Fibroblast of skin of right quadriceps (primary cell): Measurements from ENCODE around the gene BCL2A1.
"Not testable (repeated sequence)": the region's sequence is repeated elsewhere in the genome, so short reads cannot be mapped to it uniquely, and the experiment has no call there.

Experiments
- DNase-seq: peaks from one replicate; pipeline ENCODE4 v3.0.0-alpha.2; 2013

The BCL2A1 gene

GRCh38 chr15:79970624-79971434 lies at the start of gene BCL2A1:
BCL2A1 (minus strand) TSS chr15:79971196; CDS start chr15:79971119, 77 bp downstream.
- peak; percentile 90 for DNase-seq

- no peak for DNase-seq
Measured at GRCh38 chr15:80020731-80021130, 49.7 kb upstream of the BCL2A1 start.

DNA sequence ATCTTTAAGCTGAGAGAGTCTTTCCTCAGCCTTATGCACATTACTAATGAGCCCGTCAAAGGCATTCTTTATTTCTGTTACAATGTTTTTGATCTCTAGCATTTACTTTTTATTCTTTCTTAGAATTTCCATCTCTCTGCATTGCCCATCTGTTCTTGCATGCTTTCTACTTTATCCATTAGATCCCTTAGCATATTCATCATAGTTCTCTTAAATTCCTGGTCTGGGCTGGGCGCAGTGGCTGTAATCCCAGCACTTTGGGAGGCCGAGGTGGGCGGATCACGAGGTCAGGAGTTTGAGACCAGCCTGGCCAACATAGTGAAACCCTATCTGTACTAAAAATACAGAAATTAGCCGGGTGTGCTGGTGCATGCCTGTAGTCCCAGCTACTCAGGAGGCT lies 49.2 kb upstream of the BCL2A1 start:
- DNase-seq = not testable (repeated sequence)

GRCh38 chr15:80019168-80019745 lies 48.3 kb upstream of the BCL2A1 start:
- no peak for DNase-seq

DNA sequence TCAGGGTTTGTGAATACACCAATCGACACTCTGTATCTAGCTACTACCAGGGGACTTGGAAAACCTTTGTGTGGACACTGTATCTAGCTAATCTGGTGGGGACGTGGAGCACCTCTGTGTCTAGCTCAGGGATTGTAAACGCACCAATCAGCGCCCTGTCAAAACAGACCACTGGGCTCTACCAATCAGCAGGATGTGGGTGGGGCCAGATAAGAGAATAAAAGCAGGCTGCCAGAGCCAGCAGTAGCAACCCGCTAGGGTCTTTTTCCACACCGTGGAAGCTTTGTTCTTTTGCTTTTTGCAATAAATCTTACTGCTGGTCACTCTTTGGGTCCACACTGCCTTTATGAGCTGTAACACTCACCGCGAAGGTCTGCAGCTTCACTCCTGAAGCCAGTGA lies 46.1 kb upstream of the BCL2A1 start:
- not testable (repeated sequence) for DNase-seq

DNA sequence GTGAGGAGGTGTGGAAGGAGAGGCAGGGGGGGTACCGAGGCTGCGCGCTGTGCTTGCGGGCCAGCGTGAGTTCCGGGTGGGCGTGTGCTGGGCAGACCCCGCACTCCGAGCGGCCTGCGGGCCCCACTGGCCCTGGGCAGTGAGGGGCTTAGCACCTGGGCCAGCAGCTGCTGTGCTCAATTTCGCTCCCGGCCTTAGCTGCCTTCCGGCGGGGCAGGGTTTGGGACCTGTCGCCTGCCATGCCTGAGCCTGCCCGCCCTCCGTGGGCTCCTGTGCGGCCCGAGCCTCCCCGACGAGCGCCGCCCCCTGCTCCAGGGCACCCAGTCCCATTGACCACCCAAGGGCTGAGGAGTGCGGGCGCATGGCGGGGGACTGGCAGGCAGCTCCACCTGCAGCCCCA lies 45.5 kb upstream of the BCL2A1 start:
- DNase-seq = not testable (repeated sequence)

- DNase-seq = peak; percentile 10
Measured at GRCh38 chr15:80015156-80015555, 44.2 kb upstream of the BCL2A1 start.

DNA sequence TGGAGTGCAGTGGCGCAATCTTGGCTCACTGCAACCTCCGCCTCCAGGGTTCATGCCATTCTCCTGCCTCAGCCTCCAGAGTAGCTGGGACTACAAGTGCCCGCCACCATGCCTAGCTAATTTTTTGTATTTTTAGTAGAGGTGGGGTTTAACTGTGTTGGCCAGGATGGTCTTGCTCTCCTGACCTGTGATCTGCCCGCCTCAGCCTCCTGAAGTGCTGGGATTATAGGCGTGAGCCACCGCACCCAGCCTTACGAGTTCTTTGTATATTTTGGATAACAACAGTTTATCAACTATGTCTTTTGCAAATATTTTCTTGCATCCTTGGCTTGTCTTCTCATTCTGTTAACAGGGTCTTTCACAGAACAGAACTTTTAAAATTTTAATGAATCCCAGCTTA lies 43.2 kb upstream of the BCL2A1 start:
- DNase-seq = not testable (repeated sequence)

DNA sequence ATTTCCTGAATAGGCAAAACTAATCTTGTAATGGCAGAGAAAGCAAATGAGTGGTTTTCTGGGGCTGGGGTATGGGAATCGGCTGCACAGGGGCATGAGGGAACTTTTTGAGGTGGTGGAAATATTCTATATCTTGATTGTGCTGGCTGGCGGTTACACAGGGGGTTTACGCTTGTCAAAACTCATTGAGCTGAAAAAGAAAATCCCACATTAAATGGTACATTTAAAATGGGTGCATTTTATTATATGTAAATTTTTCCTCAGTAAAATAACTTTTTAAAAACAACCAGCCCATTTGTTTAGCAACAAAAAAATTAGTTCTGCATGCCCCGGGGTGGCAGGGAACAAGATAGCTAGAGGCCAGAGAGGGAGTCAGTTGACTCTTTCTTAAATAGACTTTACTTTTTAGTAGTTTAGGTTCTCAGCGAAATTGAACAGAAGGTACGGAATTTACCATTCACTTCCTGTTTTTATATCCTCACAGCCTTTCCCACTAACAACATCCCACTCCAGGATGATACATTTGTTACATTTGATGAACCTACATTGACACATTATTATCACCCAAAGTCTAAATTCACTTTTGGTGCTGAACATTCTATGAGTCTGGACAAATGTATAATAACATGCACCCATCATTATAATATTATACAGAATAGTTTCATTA lies 41.2 kb upstream of the BCL2A1 start:
- DNase-seq = no peak

- DNase-seq = no peak
Measured at GRCh38 chr15:80011596-80011995, 40.6 kb upstream of the BCL2A1 start.

DNA sequence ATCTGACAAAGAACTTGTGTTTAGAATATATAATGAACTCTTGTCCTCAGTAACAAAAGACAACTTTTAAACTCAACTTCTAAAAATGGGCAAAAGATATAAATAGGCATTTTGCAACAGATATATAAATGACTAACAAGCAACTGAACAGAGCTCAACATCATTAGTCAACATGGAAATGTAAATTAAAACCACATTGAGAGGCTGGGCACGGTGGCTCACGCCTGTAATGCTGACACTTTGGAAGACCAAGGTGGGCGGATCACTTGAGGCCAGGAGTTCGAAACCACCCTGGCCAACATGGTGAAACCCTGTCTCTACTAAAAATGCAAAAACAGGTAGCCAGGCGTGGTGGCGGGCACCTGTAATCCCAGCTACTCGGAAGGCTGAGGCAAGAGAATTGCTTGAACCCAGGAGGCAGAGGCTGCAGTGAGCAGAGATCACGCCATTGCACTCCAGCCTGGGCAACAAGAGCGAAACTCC lies 40.1 kb upstream of the BCL2A1 start:
- DNase-seq = peak; percentile 96

DNA sequence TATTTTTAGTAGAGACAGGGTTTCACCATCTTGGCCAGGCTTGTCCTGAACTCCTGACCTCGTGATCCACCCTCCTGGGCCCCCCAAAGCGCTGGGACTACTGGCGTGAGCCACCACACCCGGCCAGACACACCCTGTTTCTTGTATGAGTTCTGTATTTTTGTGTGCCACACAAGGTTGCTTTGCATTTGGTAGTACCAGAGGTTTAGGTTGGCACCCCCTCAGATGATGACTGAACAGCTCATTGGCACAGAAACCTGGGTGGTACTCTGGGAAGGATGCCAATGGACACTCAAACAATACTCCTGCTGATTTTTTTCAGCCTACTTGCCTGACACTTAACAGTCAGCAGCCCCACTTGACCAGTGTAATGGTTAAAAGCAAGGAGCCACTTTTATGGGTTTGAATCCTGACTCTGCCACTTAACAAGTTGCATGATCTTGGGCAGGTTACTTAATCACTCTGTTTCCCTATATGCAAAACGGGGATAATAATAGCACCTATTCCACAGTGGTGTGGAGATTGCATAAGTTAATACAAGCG lies 39.2 kb upstream of the BCL2A1 start:
- DNase-seq = peak; percentile 32

GRCh38 chr15:80007532-80007931 lies 36.5 kb upstream of the BCL2A1 start:
- DNase-seq = no peak

- DNase-seq = no peak
Measured at GRCh38 chr15:80006946-80007345, 36.0 kb upstream of the BCL2A1 start.

GRCh38 chr15:80003934-80004472 lies 33.0 kb upstream of the BCL2A1 start:
- no peak for DNase-seq

DNA sequence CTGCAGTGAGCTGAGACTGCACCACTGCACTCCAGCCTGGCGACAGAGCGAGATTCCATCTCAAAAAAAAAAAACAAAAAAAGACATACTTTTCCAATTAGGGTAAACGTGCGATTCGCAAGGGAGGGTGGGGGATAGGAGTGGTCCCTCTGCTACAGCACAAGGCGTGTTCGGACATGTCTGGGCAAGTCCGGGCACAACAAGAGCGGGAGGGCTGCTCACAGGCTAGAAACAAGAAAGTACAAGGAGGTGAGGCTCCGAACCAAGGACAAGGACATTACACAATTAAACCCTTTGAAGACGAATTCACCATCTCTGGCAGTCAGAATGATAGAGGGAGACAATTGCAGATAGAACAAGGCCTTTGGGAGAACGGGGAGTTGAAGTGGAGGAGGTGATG lies 32.2 kb upstream of the BCL2A1 start:
- peak; percentile 46 for DNase-seq

DNA sequence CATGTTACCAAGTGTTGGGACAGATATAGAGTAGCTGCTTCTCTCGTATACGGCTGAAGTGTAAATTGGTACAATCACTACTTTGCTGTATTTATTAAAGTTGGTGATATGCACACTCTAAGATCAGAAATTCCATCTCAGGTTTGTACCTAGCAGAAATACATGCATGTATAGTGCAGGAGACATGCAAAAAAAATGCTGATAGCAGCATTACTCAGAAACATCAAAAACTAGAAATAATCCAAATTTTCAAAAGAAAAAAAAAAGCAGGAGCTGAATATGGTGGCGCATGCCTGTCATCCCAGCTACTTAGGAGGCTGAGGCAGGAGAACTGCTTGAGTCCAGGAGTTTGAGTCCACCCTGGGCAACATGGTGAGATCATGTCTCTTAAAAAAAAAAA lies 31.3 kb upstream of the BCL2A1 start:
- no peak for DNase-seq

DNA sequence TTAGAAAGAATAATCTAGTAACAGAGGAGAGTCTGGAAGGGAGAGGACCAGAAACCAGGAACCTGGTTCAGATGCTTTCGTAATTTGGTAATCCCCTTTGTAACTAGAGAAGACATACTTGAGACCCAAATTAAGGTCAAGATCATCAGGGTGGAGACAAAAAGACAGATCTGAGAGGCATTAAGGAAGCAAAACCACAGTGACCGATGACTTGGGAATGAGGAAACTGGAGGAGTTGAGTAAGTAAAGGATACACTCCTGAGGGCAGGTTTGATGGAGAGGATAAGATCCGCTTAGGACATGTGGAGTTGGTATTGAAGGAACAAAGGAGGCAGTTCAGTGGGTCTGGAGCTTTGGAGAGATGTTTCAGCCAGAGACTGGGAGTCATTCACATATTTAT lies 23.6 kb upstream of the BCL2A1 start:
- peak; percentile 63 for DNase-seq

- DNase-seq = no peak
Measured at GRCh38 chr15:79991826-79992225, 20.8 kb upstream of the BCL2A1 start.

GRCh38 chr15:79990997-79991334 lies 20.0 kb upstream of the BCL2A1 start:
- no peak for DNase-seq

DNA sequence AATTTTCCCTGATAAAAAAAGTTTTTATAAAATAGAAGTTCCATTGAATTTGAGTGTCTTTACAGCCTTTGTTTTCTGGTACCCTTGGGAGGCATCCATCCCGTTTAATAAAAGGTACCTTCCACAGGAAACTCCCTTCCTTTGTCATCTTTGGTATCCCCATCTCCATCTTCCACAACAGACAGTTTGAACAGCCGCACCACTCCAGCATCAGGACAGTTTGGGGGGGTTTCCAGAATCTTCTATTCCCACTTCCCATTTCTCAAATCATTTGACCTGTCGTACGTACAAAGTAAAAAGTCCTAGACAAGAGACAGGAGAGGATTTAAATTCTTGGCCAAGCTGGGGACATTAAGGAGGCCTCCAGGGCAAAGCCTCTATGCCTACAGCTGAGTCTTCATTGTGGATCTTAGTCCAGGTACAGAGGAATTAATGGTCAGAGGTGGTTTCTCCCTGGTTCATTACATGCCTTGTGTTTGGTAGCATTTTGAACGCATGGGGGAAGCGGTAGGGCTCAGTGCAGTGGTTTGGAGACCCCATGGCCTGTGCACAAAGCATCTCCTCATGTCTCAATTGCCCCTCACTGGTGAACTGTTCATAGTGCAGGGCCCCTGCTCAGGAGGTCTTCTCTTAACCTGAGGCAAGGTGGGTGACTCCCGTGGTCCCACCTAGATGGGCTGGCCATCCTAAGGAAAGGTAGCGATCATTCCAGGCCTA lies 19.4 kb upstream of the BCL2A1 start:
- DNase-seq = no peak

- no peak for DNase-seq
Measured at GRCh38 chr15:79989682-79990081, 18.7 kb upstream of the BCL2A1 start.

- DNase-seq = no peak
Measured at GRCh38 chr15:79989183-79989582, 18.2 kb upstream of the BCL2A1 start.
